ENCODE measurements around the gene OR6C6.

The OR6C6 gene

GRCh38 chr12:55280991-55281390 lies 15.4 kb downstream of the OR6C6 start:
- no CpG with 5 or more reads among the region's 2 CpGs for WGBS (ENCODE audit: insufficient coverage)
- Histone ChIP-seq H3K36me3 (ENCODE audit: control insufficient read depth in 4 of 4, insufficient read depth in 4 of 4, low read length in 3 of 4) (no peaks in the 10 kb centered on the region), H3K27me3 (replicated peaks in 2 of 5; ENCODE audit: control insufficient read depth in 4 of 5, insufficient read depth in 5 of 5, low read length in 4 of 5) (peaks cover 0 to 10% (median 0%) of the 10 kb centered on the region in 5 experiments), H3K4me3 (ENCODE audit: control insufficient read depth in 1 of 7, extremely low read depth in 1 of 7, insufficient read depth in 4 of 7, low read depth in 2 of 7, low read length in 6 of 7) (no peak overlapping the region), H3K9me3 (ENCODE audit: control extremely low read depth in 1 of 5, control insufficient read depth in 4 of 5, insufficient read depth in 2 of 5, low read depth in 1 of 5, low read length in 4 of 5) (peaks cover 0 to 4% (median 1%) of the 10 kb centered on the region in 5 experiments), H3K4me1 (ENCODE audit: control extremely low read depth in 1 of 4, control insufficient read depth in 4 of 4, insufficient read depth in 4 of 4, low read length in 3 of 4) (no peaks in the 10 kb centered on the region), H3K27ac (ENCODE audit: insufficient read depth in 1 of 2, low read depth in 1 of 2, low read length in 2 of 2, poor library complexity in 1 of 2, severe bottlenecking in 2 of 2) (no peak overlapping the region)
- POLR2A ChIA-PET = no interaction called here
- DNase-seq = no peak
- CTCF ChIA-PET = no interaction called here

- CTCF ChIA-PET = no interaction called here
- 67% methylated on average over 1 of the region's 2 CpGs for WGBS (ENCODE audit: insufficient coverage)
- Histone ChIP-seq H3K4me1 (ENCODE audit: control extremely low read depth in 1 of 4, control insufficient read depth in 4 of 4, insufficient read depth in 4 of 4, low read length in 3 of 4) (no peaks in the 10 kb centered on the region), H3K27me3 (replicated peaks in 2 of 5; ENCODE audit: control insufficient read depth in 4 of 5, insufficient read depth in 5 of 5, low read length in 4 of 5) (peaks cover 0 to 5% (median 0%) of the 10 kb centered on the region in 5 experiments), H3K4me3 (ENCODE audit: control insufficient read depth in 1 of 7, extremely low read depth in 1 of 7, insufficient read depth in 4 of 7, low read depth in 2 of 7, low read length in 6 of 7) (no peak overlapping the region), H3K36me3 (ENCODE audit: control insufficient read depth in 4 of 4, insufficient read depth in 4 of 4, low read length in 3 of 4) (no peaks in the 10 kb centered on the region), H3K9me3 (ENCODE audit: control extremely low read depth in 1 of 5, control insufficient read depth in 4 of 5, insufficient read depth in 2 of 5, low read depth in 1 of 5, low read length in 4 of 5) (peaks cover 0 to 1% (median 0%) of the 10 kb centered on the region in 5 experiments), H3K27ac (ENCODE audit: insufficient read depth in 1 of 2, low read depth in 1 of 2, low read length in 2 of 2, poor library complexity in 1 of 2, severe bottlenecking in 2 of 2) (no peak overlapping the region)
- no peak for DNase-seq
- POLR2A ChIA-PET = no interaction called here
These were observed 38.1 kb downstream of the OR6C6 start for GRCh38 chr12:55258303-55258702.

GRCh38 chr12:55256831-55257230 lies 39.5 kb downstream of the OR6C6 start:
- ChIA-PET POLR2A (no interaction called here), CTCF (interaction anchor here (1.2 kb wide), 1 partner anchor 24 kb away, joined by 3 read pairs; no protein-coding TSS in a partner anchor)
- WGBS (ENCODE audit: insufficient coverage) = no CpG with 5 or more reads among the region's 4 CpGs
- Histone ChIP-seq H3K27me3 (replicated peaks in 2 of 5; ENCODE audit: control insufficient read depth in 4 of 5, insufficient read depth in 5 of 5, low read length in 4 of 5) (peaks cover 0 to 10% (median 0%) of the 10 kb centered on the region in 5 experiments), H3K4me3 (ENCODE audit: control insufficient read depth in 1 of 7, extremely low read depth in 1 of 7, insufficient read depth in 4 of 7, low read depth in 2 of 7, low read length in 6 of 7) (no peak overlapping the region), H3K9me3 (ENCODE audit: control extremely low read depth in 1 of 5, control insufficient read depth in 4 of 5, insufficient read depth in 2 of 5, low read depth in 1 of 5, low read length in 4 of 5) (peaks cover 0 to 1% (median 0%) of the 10 kb centered on the region in 5 experiments), H3K27ac (ENCODE audit: insufficient read depth in 1 of 2, low read depth in 1 of 2, low read length in 2 of 2, poor library complexity in 1 of 2, severe bottlenecking in 2 of 2) (no peak overlapping the region), H3K36me3 (ENCODE audit: control insufficient read depth in 4 of 4, insufficient read depth in 4 of 4, low read length in 3 of 4) (no peaks in the 10 kb centered on the region), H3K4me1 (ENCODE audit: control extremely low read depth in 1 of 4, control insufficient read depth in 4 of 4, insufficient read depth in 4 of 4, low read length in 3 of 4) (no peaks in the 10 kb centered on the region)
- DNase-seq = no peak

GRCh38 chr12:55253281-55253680 lies 43.1 kb downstream of the OR6C6 start:
- Histone ChIP-seq H3K27me3 (replicated peaks in 2 of 5; ENCODE audit: control insufficient read depth in 4 of 5, insufficient read depth in 5 of 5, low read length in 4 of 5) (peaks cover 0 to 11% (median 0%) of the 10 kb centered on the region in 5 experiments), H3K27ac (ENCODE audit: insufficient read depth in 1 of 2, low read depth in 1 of 2, low read length in 2 of 2, poor library complexity in 1 of 2, severe bottlenecking in 2 of 2) (no peak overlapping the region), H3K4me3 (ENCODE audit: control insufficient read depth in 1 of 7, extremely low read depth in 1 of 7, insufficient read depth in 4 of 7, low read depth in 2 of 7, low read length in 6 of 7) (no peak overlapping the region), H3K9me3 (ENCODE audit: control extremely low read depth in 1 of 5, control insufficient read depth in 4 of 5, insufficient read depth in 2 of 5, low read depth in 1 of 5, low read length in 4 of 5) (no peaks in the 10 kb centered on the region), H3K4me1 (ENCODE audit: control extremely low read depth in 1 of 4, control insufficient read depth in 4 of 4, insufficient read depth in 4 of 4, low read length in 3 of 4) (no peaks in the 10 kb centered on the region), H3K36me3 (ENCODE audit: control insufficient read depth in 4 of 4, insufficient read depth in 4 of 4, low read length in 3 of 4) (no peaks in the 10 kb centered on the region)
- ChIA-PET CTCF (interaction anchor here (1.3 kb wide), 1 partner anchor 9 kb away, joined by 3 read pairs; no protein-coding TSS in a partner anchor), POLR2A (no interaction called here)
- DNase-seq = no peak

GRCh38 chr12:55250944-55251343 lies 45.4 kb downstream of the OR6C6 start:
- H3K27ac ChIP-seq (ENCODE audit: insufficient read depth in 1 of 2, low read depth in 1 of 2, low read length in 2 of 2, poor library complexity in 1 of 2, severe bottlenecking in 2 of 2) = no peak overlapping the region
- WGBS (ENCODE audit: insufficient coverage) = 100% methylated on average over 2 of the region's 3 CpGs
- H3K4me1 ChIP-seq (ENCODE audit: control extremely low read depth in 1 of 4, control insufficient read depth in 4 of 4, insufficient read depth in 4 of 4, low read length in 3 of 4) = no peaks in the 10 kb centered on the region
- peaks cover 0 to 15% (median 0%) of the 10 kb centered on the region in 5 experiments for H3K27me3 ChIP-seq (replicated peaks in 2 of 5; ENCODE audit: control insufficient read depth in 4 of 5, insufficient read depth in 5 of 5, low read length in 4 of 5)
- ChIA-PET POLR2A (no interaction called here), CTCF (no interaction called here)
- no peaks in the 10 kb centered on the region for H3K9me3 ChIP-seq (ENCODE audit: control extremely low read depth in 1 of 5, control insufficient read depth in 4 of 5, insufficient read depth in 2 of 5, low read depth in 1 of 5, low read length in 4 of 5)
- no peaks in the 10 kb centered on the region for H3K36me3 ChIP-seq (ENCODE audit: control insufficient read depth in 4 of 4, insufficient read depth in 4 of 4, low read length in 3 of 4)
- no peak for DNase-seq
- no peak overlapping the region for H3K4me3 ChIP-seq (ENCODE audit: control insufficient read depth in 1 of 7, extremely low read depth in 1 of 7, insufficient read depth in 4 of 7, low read depth in 2 of 7, low read length in 6 of 7)

GRCh38 chr12:55246159-55246558 lies 50.2 kb downstream of the OR6C6 start:
- CTCF ChIA-PET = no interaction called here
- Histone ChIP-seq H3K4me3 (ENCODE audit: control insufficient read depth in 1 of 7, extremely low read depth in 1 of 7, insufficient read depth in 4 of 7, low read depth in 2 of 7, low read length in 6 of 7) (no peak overlapping the region), H3K36me3 (ENCODE audit: control insufficient read depth in 4 of 4, insufficient read depth in 4 of 4, low read length in 3 of 4) (no peaks in the 10 kb centered on the region), H3K27ac (ENCODE audit: insufficient read depth in 1 of 2, low read depth in 1 of 2, low read length in 2 of 2, poor library complexity in 1 of 2, severe bottlenecking in 2 of 2) (no peak overlapping the region), H3K27me3 (replicated peaks in 2 of 5; ENCODE audit: control insufficient read depth in 4 of 5, insufficient read depth in 5 of 5, low read length in 4 of 5) (peaks cover 0 to 8% (median 0%) of the 10 kb centered on the region in 5 experiments), H3K9me3 (ENCODE audit: control extremely low read depth in 1 of 5, control insufficient read depth in 4 of 5, insufficient read depth in 2 of 5, low read depth in 1 of 5, low read length in 4 of 5) (no peaks in the 10 kb centered on the region), H3K4me1 (ENCODE audit: control extremely low read depth in 1 of 4, control insufficient read depth in 4 of 4, insufficient read depth in 4 of 4, low read length in 3 of 4) (no peaks in the 10 kb centered on the region)
- 80% methylated on average over 1 of the region's 1 CpG for WGBS (ENCODE audit: insufficient coverage)
- DNase-seq = no peak
- POLR2A ChIA-PET = no interaction called here

GRCh38 chr12:55244309-55244708 lies 52.1 kb downstream of the OR6C6 start, which contains the start of gene OR6C74:
OR6C74 (plus strand) TSS chr12:55244609; CDS start chr12:55247288, 2,679 bp downstream.
- WGBS (ENCODE audit: insufficient coverage) = no CpG with 5 or more reads among the region's 3 CpGs
- no peak within 1 kb of the TSS for H3K4me3 ChIP-seq (ENCODE audit: control insufficient read depth in 1 of 7, extremely low read depth in 1 of 7, insufficient read depth in 4 of 7, low read depth in 2 of 7, low read length in 6 of 7)
- ChIA-PET POLR2A (no interaction called here), CTCF (no interaction called here)
- no peaks in the 10 kb centered on the region for H3K4me1 ChIP-seq (ENCODE audit: control extremely low read depth in 1 of 4, control insufficient read depth in 4 of 4, insufficient read depth in 4 of 4, low read length in 3 of 4)
- no peak for DNase-seq
- no peaks in the 10 kb centered on the region for H3K36me3 ChIP-seq (ENCODE audit: control insufficient read depth in 4 of 4, insufficient read depth in 4 of 4, low read length in 3 of 4)
- H3K9me3 ChIP-seq (ENCODE audit: control extremely low read depth in 1 of 5, control insufficient read depth in 4 of 5, insufficient read depth in 2 of 5, low read depth in 1 of 5, low read length in 4 of 5) = no peaks in the 10 kb centered on the region
- H3K27me3 ChIP-seq (replicated peaks in 2 of 5; ENCODE audit: control insufficient read depth in 4 of 5, insufficient read depth in 5 of 5, low read length in 4 of 5) = peaks cover 0 to 7% (median 0%) of the 10 kb centered on the region in 5 experiments
- H3K27ac ChIP-seq (ENCODE audit: insufficient read depth in 1 of 2, low read depth in 1 of 2, low read length in 2 of 2, poor library complexity in 1 of 2, severe bottlenecking in 2 of 2) = no peak within 1 kb of the TSS

All from common myeloid progenitor, CD34-positive (primary cell).